RPMI7951 (cell line): Measurements from ENCODE around the gene BRINP1. TPM values are rescaled to one million over a fixed set of nuclear protein-coding genes. Genes with fewer than 3 reads are reported as not detected.
"Not testable (repeated sequence)": the region's sequence is repeated elsewhere in the genome, so short reads cannot be mapped to it uniquely, and the experiment has no call there.

Source experiments
- DNase-seq: peaks from one replicate; pipeline ENCODE4 v3.0.0-alpha.2; 2012; ENCODE audit warnings: low read depth
- total RNA-seq: library from RNA; depleted of rRNA; stranded (reverse); fragments of >200 nt; shearing (Covaris generic); gene quantifications from 2 replicates; pipeline ENCODE4 v1.2.3, GENCODE V29; 2014

BRINP1 gene
- total RNA-seq, 1 experiment from 2014 or later: 0.24 TPM

DNA sequence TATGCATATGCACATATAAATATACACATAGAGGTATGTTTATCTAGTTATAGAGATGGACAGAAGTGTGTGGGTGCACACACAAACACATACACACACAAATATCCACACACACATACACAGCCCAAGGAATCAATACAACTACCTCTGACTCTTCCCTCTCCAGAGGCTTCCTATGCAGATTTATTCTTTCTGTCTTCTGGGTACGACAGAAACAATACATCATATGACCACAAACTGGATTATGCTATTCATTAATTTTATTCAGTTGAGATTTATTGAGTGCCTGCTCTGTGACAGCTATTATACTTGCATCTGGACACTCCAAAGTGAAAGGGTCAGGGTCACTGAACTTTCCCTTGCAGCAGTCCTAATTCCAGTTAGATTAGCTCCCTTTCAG lies 155.8 kb downstream of the BRINP1 start:
- DNase-seq: no peak

DNA sequence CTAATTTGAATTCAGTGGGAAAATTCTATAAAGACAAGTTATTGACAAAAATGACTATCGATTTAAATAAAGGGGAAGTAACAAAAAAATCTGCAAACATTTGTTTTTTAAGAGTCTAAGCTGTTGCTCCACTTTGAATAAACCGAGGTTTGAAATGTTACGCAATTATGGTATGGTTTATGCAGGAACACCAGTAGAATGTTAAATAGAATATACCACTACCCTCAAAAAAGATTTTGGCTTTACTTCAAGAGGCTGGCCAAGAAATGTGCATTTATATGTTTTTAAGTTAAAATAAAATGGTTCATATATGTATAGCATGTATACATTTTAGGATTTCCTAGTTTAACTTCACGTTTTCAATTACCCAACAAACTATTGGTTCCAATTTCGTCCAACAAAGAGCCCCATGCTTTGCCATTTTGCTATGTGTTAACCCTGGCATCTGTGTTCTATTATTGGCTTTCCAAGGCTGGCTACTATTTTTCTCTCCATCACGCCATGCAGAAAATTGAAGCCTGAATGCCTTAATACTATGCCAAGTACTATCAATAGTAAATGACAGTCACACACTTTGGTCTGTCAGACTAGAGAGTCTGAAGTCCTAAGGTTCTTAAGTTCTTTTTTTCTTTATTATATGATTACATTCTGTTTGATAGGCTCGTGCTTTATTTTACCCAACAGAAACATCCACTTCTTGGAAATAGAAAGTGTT lies 171.2 kb downstream of the BRINP1 start:
- DNase-seq: no peak

DNA sequence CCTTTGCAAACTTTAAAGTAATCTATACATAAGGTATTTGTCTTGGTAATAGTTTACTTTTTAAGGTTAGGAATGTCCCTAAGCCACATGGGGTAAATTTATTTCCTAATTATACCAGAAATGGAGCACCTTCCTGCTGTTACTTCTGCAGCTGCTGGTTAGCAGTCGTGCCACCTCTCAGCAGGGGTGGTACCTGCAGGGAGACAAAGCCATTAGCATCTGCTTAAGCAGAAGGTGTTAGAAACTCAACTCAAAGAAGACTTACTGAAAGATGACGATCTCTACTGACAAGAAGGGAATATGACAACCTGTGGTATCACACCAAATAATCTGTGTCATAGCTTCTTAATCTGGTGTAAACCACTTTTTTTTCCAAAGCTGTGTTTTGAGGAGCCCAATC lies 173.7 kb downstream of the BRINP1 start:
- no peak for DNase-seq

DNA sequence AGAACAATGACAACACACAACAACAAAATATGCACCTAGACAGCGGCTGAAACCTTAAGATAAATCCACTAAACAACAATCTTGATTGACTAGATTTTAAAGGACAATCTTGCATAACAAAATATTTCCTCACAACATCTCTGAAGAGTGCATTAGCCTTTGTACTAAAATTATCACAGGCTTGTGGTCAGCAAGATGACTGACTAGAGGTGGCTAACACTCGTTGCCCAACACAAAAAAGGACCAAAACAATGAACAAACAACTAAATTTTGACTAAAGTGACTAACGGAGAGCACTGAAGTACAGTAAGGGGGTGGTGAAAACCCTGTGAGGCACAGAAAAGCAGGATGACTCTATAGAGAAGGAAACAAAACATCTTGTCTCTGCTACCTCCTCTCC lies 183.9 kb downstream of the BRINP1 start:
- DNase-seq: no peak

DNA sequence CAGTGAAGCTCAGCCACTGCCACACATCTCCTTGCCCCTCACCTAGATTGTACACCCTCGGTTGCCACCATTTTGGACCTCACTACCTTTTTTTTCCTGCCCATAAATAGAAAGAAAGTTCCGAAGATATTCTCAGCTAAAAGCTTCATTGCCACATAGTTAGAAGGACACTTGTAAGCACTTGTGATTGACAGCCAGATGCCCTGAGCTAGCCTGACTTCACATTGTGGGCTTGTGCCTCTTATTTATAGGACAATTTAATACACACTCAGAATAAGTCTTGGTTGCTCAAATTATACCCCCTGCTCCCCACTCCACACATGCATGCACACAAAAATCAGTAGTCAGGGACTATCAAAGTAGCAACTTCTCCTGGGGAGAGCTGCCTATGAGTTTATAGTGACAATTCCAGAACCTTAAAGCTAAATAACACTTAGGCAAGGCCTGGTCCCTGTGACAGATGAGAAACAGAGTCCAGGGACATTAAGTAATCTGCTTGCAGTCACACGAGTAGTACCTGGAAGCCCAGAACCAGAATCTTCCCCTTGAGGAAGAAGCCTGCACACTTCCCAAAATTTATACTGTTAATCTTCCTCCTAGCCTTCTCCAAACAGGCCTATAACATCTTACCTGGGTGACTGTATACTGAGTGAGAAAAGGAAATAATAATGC lies 184.8 kb downstream of the BRINP1 start:
- DNase-seq: no peak

DNA sequence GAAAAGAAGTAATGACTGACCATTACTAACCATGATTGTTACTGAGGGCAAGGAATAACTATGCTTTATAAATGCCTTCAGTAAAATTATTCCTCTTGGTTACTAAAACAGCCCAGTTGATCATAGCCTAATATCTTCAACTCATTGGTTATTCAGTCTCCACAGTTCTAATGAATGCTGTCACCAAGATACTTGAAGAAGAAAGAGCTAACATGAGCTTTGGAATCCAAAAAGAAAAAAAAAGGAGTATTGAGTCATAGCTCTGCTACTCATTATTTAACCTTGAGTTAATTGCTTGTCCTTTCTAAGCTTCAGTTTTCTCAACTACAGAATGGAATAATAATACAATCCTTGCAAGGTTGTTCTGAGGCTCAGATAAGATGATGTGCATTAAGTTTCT lies 187.7 kb downstream of the BRINP1 start:
- no peak for DNase-seq

DNA sequence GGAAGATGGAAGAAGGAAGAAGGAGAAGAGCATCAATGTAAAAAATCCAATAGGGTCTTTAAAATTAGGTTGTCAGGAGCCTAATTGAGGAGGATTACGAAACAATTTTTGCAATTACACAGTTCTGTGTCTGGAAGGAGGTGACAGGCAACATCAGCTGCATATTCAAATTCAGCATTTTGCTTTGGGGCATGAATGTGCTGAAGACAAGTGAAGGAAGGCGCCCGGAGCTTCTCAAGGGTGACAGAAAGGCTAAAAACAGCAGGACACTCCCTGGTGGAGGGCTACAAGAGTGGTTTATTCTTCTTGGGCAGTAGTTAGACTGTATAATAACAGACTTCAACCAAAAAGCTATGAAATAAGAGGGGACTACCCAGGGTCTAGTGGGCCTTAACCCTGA lies 188.3 kb downstream of the BRINP1 start:
- no peak for DNase-seq

DNA sequence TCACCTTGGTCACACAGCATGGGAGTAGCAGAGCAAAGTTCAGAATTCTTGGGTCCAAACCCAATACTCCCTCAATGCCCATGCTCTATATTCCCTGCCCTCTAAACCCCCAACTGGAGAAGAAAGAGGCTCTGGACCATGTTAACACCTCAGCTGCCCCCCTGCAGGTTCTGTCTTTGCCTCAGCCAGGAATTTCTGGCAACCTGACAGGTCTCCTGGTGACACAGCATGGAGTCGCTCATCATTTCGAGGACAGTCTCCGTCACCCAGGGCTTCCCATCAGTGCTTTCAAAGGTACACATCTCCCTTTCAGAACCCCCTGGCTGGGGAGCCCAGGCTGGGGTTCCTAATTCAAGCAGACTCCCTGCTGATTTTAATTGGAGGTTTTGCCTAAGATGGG lies 189.5 kb downstream of the BRINP1 start:
- DNase-seq: no peak

DNA sequence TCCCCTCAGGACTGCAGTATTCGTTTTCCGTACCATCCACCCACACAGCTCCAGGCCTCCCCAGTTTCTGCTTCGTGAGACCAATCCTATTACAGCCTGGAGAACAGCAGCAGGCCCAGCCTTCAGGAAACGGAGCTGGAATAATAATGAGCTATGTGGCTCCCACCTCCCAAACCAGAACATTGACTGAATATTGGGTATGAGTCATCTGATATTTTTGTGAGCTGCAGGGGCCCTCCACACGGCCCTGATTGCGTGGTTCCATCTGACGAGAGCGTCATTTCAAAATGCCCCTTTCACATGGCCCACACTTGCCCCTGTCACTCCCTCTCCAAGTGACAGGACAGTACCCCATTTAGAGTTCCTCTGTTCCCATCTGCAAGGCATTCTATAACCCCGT lies 192.0 kb downstream of the BRINP1 start:
- no peak for DNase-seq

DNA sequence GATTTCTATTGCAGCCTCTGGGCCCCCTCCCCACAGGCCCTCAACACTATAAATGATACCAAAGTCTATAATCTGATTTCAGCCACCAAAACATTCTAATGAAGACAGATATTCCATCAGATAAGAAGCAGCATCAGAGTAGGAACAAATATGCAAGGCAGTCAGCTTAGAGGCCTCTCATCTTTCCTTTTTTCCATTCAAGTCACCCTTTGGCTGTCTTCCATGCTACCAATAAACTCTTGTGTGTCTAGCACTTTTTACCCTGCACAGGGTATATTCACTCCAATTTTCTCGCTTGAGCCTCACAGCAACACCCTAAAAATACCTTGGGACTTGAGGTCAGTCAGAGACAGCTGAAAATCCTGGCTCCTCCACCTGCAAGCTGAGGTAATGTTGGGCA lies 193.7 kb downstream of the BRINP1 start:
- no peak for DNase-seq

DNA sequence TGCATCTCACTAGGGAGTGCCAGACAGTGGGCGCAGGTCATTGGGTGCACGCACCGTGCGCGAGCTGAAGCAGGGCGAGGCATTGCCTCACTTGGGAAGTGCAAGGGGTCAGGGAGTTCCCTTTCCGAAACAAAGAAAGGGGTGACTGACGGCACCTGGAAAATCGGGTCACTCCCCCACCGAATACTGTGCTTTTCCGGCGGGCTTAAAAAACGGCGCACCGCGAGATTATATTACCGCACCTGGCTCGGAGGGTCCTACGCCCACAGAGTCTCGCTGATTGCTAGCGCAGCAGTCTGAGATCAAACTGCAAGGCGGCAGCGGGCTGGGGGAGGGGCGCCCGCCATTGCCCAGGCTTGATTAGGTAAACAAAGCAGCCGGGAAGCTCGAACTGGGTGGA lies 200.0 kb downstream of the BRINP1 start:
- not testable (repeated sequence) for DNase-seq

DNA sequence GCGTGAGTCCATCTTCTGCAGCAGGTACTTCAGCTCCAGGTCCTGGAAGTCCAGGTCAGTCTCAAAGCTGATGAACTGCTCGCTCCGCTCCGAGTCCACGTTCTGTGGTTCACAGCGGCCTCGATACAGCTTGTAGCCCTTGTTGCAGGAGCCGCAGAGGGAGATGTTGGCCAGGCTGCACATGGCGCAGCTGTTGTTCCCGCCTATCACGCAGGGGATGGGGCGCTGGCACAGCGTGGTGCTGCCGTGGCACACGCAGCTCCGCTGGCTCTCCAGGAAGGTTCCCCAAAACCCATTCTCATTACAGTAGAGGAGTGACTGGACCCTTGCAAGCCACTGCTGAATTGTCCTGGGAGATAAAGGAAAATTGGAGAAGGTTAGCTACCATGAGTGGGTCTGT lies 201.4 kb downstream of the BRINP1 start:
- DNase-seq: no peak

DNA sequence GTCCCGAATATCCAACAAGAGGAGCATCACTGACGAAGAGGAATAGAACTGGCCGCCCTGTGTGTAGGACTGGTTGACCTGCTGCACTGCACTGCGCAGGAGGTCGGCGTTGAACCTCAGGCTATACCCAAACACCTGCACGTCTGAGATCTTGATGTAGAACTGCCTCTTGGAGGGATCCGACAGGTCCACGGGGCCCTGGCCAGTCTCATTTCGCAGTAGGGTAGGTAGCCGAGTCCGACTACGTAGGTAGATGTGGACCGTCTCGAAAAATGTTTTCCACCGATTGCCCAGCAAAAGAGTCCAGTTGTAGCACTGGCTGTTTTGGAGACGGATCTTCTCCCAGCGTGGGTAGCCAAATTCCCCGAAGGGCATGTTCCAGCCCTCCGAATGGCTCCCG lies 202.0 kb downstream of the BRINP1 start:
- DNase-seq: no peak

DNA sequence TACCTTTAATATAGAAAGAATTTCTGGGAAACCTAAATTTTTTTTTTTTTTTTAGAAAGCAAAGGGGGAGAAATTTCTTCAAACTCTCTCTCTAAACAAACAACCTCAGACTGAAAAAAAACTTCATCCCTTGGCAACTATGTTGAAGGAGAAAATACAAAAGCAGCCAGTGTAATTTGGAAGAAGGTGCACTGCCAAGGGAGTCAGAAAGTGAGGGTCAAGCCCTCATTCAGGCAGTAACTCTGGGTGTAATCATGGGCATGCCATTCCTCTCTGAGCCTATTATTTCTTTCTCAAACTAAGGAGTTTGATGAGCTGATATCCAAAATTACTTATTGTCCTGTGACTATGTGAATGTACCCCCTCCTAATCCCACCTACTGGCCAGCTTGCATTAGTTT lies 203.1 kb downstream of the BRINP1 start:
- no peak for DNase-seq

DNA sequence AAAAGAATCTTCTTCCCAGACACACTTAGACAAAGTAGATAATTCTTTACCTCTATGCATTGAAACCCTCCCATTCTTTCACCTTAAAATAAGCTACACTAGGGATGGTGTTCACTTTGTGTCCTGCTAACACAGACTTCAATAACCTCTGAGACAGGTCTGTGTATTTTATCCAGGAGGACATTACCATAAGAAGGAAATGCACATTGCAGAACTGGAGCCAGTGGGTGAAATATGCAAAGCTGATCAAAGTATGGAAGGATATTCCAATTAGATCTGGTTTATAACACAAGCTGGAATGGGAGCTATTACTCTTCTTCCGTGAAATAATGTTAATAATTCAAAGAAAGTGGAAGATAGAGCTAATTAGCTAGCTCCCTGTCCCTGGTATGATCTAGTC lies 204.1 kb downstream of the BRINP1 start:
- no peak for DNase-seq

DNA sequence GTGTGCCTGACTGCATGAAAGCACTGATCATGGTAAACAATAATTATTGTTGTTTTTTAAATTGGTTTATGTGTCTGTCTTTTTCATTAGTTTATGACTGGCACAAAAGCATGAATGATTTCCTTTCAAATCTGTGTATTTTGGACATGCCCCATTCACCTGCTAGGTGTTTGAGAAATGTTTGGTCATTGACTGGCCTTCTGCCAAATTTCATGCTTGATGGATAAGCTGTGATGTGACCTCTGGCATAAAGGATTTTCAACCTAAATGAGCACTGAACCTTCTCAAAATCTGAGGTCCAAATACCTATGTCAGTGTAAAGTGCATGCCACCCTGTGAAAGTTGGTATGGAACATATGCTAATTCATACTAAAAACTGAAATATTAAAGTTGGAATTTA lies 204.5 kb downstream of the BRINP1 start:
- no peak for DNase-seq

DNA sequence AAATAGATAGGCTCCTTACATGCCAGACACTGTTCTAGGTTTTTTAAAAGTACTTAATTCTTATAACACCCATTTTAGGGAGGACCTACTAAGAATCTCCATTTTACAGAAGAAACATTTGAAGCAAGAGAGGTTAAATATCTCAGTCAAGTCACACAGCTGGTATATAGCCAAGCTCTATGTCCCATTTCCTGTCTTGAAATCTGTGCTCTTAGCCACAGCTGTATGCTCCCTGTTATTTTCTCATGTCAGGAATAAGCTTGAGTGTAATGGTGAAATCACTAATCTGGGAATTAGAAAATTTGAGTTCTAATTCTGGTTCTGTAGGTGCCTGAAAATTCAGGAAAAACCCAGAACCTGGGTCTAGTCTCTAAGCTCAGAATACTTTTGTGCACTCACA lies 208.7 kb downstream of the BRINP1 start:
- no peak for DNase-seq

DNA sequence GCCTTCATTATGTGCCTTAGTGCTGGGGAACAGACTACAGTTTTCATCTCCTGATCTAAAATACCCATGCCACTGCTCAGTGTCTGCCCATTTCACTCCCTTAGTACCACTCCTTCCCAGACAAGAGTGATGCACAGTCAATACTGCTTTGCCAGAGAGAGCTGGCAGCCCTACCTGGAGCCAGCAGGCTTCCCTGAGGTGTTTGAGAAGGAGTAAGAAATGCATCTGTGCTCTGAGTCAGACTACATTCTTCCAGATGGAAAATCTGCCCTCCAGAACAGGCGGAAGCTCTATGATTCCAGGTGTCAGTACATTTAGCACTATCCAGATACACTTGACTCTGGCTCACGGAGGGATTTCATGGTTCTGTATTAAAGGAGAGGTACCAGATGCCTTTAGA lies 209.8 kb downstream of the BRINP1 start:
- no peak for DNase-seq

DNA sequence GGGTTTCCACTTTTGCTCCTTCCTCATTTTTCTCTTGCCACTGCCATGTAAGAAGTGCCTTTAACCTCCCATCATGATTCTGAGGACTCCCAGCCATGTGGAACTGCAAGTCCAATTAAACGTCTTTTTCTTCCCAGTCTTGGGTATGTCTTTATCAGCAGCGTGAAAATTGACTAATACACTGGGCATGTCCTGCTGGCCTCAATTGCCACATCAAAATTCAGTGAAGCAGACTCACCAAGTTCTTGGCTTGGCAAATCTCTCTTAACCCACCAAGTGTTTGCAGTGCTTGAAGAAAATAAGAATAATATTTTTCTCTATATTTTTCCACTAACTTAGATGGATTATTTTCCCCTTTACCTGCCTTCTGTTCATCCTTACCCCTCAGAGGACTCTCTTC lies 212.0 kb downstream of the BRINP1 start:
- no peak for DNase-seq

DNA sequence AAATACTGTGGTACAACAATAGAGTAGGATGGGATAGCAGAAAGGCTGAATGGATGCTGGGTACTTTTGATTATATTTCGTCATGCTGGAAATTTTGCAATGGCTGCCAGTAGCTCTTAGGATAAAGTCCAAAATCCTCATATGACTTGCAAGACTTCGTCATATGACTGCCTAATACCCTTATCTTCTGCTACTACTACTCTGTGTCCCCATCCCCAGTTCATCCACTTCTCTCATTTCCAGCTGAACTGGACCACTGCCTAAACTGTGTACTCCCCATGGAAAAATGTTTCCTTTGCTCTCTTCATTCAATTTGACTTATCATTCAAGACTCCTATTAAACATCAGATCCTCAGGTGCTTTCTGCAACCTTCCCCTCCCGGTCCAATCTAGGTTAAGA lies 212.9 kb downstream of the BRINP1 start:
- DNase-seq: no peak

DNA sequence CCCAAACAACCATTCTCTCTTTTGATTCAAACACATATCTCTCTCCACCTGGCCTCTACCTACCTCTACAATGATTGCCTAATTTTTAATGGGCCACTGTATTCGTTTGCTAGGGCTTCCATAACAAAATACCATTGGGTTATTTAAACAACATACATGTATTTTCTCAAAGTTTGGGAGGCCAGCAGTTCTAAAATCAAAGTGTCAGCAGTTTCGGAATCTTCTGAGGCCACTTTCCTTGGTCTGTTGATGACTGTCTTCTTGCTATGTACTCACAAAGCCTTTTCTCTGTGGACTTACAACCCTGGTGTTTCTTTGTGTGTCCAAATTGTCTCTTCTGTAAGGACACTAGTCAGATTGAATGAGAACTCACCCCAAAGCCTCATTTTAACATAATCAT lies 214.7 kb downstream of the BRINP1 start:
- DNase-seq: no peak

DNA sequence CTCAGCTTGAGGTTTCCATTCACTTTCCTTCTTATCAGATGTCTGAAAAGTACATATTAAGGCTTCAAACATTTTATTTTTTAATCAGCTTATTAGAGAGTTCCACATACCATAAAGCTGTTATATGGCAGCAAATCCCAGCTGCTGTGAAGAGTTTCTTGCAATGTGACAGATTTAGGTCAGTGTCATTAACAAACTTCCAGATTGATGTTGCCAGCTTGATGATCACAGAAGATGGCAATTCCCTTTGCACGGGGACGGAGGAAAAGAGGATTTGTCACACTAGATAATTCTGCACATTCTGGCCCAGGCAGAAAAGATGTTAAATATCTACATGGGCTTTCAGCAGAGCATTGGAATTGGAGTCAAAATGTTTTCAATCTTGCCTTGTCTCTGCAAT lies 215.8 kb downstream of the BRINP1 start:
- DNase-seq: no peak

DNA sequence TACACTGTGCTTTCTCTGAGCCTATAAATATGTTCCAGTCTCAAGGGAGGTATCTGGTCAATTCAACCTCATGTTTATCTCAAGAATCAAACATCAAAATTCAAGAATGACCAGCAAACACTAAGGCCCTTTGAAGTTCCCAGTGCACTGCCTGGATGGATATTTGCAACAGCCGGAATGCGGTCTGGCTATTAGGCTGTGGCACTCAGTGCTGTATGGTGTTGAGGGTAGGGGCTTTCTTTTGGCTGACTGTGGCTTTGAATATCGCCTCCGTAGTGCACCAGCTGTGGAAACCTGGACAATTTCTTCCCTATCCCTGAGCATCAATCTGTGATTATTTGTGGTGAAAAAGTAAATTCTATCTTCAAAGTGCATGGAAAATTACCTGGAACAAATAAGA lies 220.4 kb downstream of the BRINP1 start:
- DNase-seq: no peak

DNA sequence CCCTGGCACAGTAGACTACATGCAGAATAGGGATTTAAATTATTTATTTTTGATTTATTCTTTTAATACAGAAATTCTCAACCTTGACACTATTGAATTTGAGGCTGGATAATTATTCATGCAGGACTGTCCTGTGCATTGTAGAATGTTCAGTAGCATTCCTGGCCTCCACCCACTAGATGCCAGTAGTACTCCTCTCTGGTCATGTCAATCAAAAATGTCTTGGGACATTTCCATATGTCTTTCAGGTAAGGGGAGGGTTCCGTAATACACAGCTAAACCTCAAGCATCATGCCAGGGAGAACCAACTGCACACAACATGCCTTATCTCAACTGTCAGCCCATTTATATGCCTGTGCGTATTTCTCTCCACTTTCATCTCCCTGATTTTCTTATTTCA lies 231.8 kb downstream of the BRINP1 start:
- DNase-seq: no peak
